ENCODE results near the gene NME3.
A peak's percentile ranks its signal among the peaks of the same experiment; 100 is the strongest.

NME3 gene

GRCh38 chr16:1775846-1776671 is 4.7 kb upstream of the NME3 start:
- DNase-seq (ENCODE audit: extremely low read depth, low read depth) = no peak
- no peak for TF ChIP-seq CTCF (IDR thresholded peaks at IDR 0.05; ENCODE audit: low read depth, low read length)

GRCh38 chr16:1775006-1775845 is 3.9 kb upstream of the NME3 start:
- DNase-seq (ENCODE audit: extremely low read depth, low read depth) = no peak
- TF ChIP-seq CTCF (IDR thresholded peaks at IDR 0.05; ENCODE audit: low read depth, low read length) = no peak

- TF ChIP-seq CTCF (IDR thresholded peaks at IDR 0.05; ENCODE audit: low read depth, low read length) = no peak
- no peak for DNase-seq (ENCODE audit: extremely low read depth, low read depth)
These were observed 3.1 kb upstream of the NME3 start for GRCh38 chr16:1774448-1774780.

GRCh38 chr16:1773703-1774447 is 2.5 kb upstream of the NME3 start:
- no peak for DNase-seq (ENCODE audit: extremely low read depth, low read depth)
- no peak for TF ChIP-seq CTCF (IDR thresholded peaks at IDR 0.05; ENCODE audit: low read depth, low read length)

GRCh38 chr16:1772908-1773702 is 1.8 kb upstream of the NME3 start, which contains the start of gene MRPS34:
Gene MRPS34, minus strand, starts transcription at chr16:1773134. Its CDS starts 15 bp downstream, at chr16:1773119.
- DNase-seq (ENCODE audit: extremely low read depth, low read depth) = peak; percentile 42
- peak; percentile 52 for TF ChIP-seq CTCF (IDR thresholded peaks at IDR 0.05; ENCODE audit: low read depth, low read length)

- no peak for DNase-seq (ENCODE audit: extremely low read depth, low read depth)
These were observed 1.1 kb upstream of the NME3 start, which contains the start of gene EME2 for GRCh38 chr16:1772362-1772907. Gene EME2, plus strand, starts transcription at chr16:1772810. Its CDS starts 418 bp downstream, at chr16:1773228.

More at GRCh38 chr16:1772362-1772907, 1.1 kb upstream of the NME3 start, which contains the start of gene EME2:
- TF ChIP-seq CTCF (IDR thresholded peaks at IDR 0.05; ENCODE audit: low read depth, low read length) = no peak

All from AG09319 (cell line).